K562 (cell line): ENCODE measurements around the gene SAMD3. TPM values are rescaled to one million over a fixed set of nuclear protein-coding genes. Genes with fewer than 3 reads are reported as not detected.

Experiments used
- ATAC-seq: fragments of 200-7000 bp; cut with Tn5 transposase; 3 replicates; pipeline ENCODE4 v1.9.1; 2020; ENCODE audit warnings: moderate library complexity
- BruUV-seq: library from RNA; stranded (reverse); fragments of 400-500 nt; replicated peaks from 2 replicates; lab custom pipeline; 2021; lab: Mats Ljungman, UMichigan
- CTCF ChIA-PET: fragments of 300-600 bp; formaldehyde crosslinking; extraction: SDS; loops from one replicate; lab custom pipeline; 2021; ENCODE audit warnings: low intra/inter-chr PET ratio; lab: Yijun Ruan, JAX
- POLR2A ChIA-PET: fragments of 300-600, 350-650 bp; sonication (Branson Sonifier 250); formaldehyde crosslinking; extraction: SDS; loops from one replicate; lab custom pipeline; 2021; ENCODE audit warnings: antibody characterized with exemption, inconsistent platforms; lab: Yijun Ruan, JAX
- DNase-seq, 4 experiments: peaks; one replicate each; pipeline versions ENCODE4 v3.0.0 to v3.0.0-alpha.2; 2011 to 2018; ENCODE audit warnings: low spot score in 3 of 4, mixed read lengths in 3 of 4; ENCODE audit errors: extremely low read depth in 1 of 4
- FAIRE-seq: peaks from 2 replicates; lab custom pipeline; 2011; peaks lifted over from hg19 to GRCh38; lab: Jason Lieb, UNC
- H2AFZ ChIP-seq: 2 replicates; pipeline ENCODE4 v1.6.0; 2011; ENCODE audit warnings: low read depth, low read length, control low read depth, inconsistent platforms
- H3K27ac ChIP-seq: fragments of 200-600 bp; 3 replicates; pipeline ENCODE4 v1.8.0; 2011; ENCODE audit warnings: low read depth, mild to moderate bottlenecking, control low read depth, inconsistent platforms, low read length, moderate library complexity, mixed read lengths; ENCODE audit errors: extremely low read depth
- H3K27me3 ChIP-seq, 2 experiments: fragments of 300-600 bp in 1 of 2; 2 replicates in 1 of 2; 3 replicates in 1 of 2; pipeline versions ENCODE4 v1.6.0 to v1.8.0; 2011; ENCODE audit warnings: inconsistent platforms in 2 of 2, low read length in 2 of 2, mild to moderate bottlenecking in 1 of 2, mixed read lengths in 1 of 2, moderate library complexity in 1 of 2; ENCODE audit not compliant: control insufficient read depth in 2 of 2, insufficient read depth in 2 of 2
- H3K36me3 ChIP-seq: fragments of 300-600 bp; 3 replicates; pipeline ENCODE4 v1.8.0; 2011; ENCODE audit warnings: mild to moderate bottlenecking, low read length, inconsistent platforms; ENCODE audit not compliant: control insufficient read depth, insufficient read depth
- H3K4me1 ChIP-seq, 2 experiments: fragments of 200-600 bp in 1 of 2; replicated peaks in 1 of 2; 2 replicates in 1 of 2; 3 replicates in 1 of 2; pipeline versions ENCODE4 v1.5.1 to v1.8.0; 2011; ENCODE audit warnings: inconsistent platforms in 2 of 2, low read length in 2 of 2, mild to moderate bottlenecking in 1 of 2, mixed read lengths in 1 of 2, moderate library complexity in 1 of 2; ENCODE audit not compliant: control insufficient read depth in 2 of 2, insufficient read depth in 2 of 2
- H3K4me2 ChIP-seq: 2 replicates; pipeline ENCODE4 v1.6.1; 2011; ENCODE audit warnings: low read length, control low read depth, inconsistent platforms, mixed read lengths; ENCODE audit not compliant: insufficient read depth
- H3K4me3 ChIP-seq: fragments of 200-600 bp; sonication (generic), shearing (Covaris generic); 2 replicates; pipeline ENCODE4 v1.5.1; 2016; ENCODE audit warnings: control low read depth, inconsistent platforms
- H3K79me2 ChIP-seq: fragments of 200-600 bp; 3 replicates; pipeline ENCODE4 v1.8.0; 2011; ENCODE audit warnings: low read length, inconsistent platforms; ENCODE audit not compliant: control insufficient read depth, insufficient read depth
- H3K9ac ChIP-seq, 2 experiments: 2 replicates each; pipeline versions ENCODE4 v1.6.0 to v1.6.1; 2011; ENCODE audit warnings: low read depth in 2 of 2, low read length in 2 of 2, control low read depth in 1 of 2, inconsistent platforms in 1 of 2, mild to moderate bottlenecking in 1 of 2, mixed read lengths in 1 of 2; ENCODE audit not compliant: insufficient read depth in 1 of 2
- H3K9me1 ChIP-seq: one replicate; pipeline ENCODE4 v1.6.0; 2011; ENCODE audit warnings: inconsistent platforms, mild to moderate bottlenecking, low read length, moderate library complexity; ENCODE audit not compliant: control insufficient read depth, insufficient read depth
- H3K9me3 ChIP-seq: replicated peaks from 2 replicates; pipeline ENCODE4 v1.5.1; 2011; ENCODE audit warnings: low read depth, low read length, inconsistent platforms; ENCODE audit not compliant: control insufficient read depth, insufficient read depth
- H4K20me1 ChIP-seq: replicated peaks from 2 replicates; pipeline ENCODE4 v1.6.1; 2011; ENCODE audit warnings: low read length, inconsistent platforms, mixed read lengths; ENCODE audit not compliant: control insufficient read depth, insufficient read depth
- BCL6 ChIP-seq: fragments of 250-450 bp; sonication (Bioruptor Pico); IDR thresholded peaks from 2 replicates; pipeline ENCODE4 v1.4.0; 2020
- BDP1 ChIP-seq: IDR thresholded peaks from 3 replicates; pipeline ENCODE4 v1.6.1; 2011; ENCODE audit not compliant: insufficient read length, insufficient read depth
- CREB3 ChIP-seq: fragments of 450-650 bp; conservative IDR thresholded peaks from 2 replicates; pipeline ENCODE4 v1.6.1; 2016; ENCODE audit warnings: missing genetic modification characterization, low read depth, mild to moderate bottlenecking, missing compliant biosample characterization, moderate library complexity
- HDAC6 ChIP-seq: IDR thresholded peaks from 2 replicates; pipeline ENCODE4 v1.6.1; 2012; ENCODE audit warnings: low read depth, mild to moderate bottlenecking, control low read depth, inconsistent platforms, low read length, moderate library complexity
- KAT8 ChIP-seq: fragments of 450-650 bp; IDR thresholded peaks from 2 replicates; pipeline ENCODE4 v1.6.1; 2016; ENCODE audit warnings: low read depth, mild to moderate bottlenecking
- PCBP2 ChIP-seq: fragments of 200-400 bp; formaldehyde crosslinking; IDR thresholded peaks from 2 replicates; pipeline ENCODE4 v1.6.1; 2018; ENCODE audit warnings: low read length, low read depth, mild to moderate bottlenecking, moderate library complexity; ENCODE audit not compliant: poor library complexity, severe bottlenecking
- SMAD4 ChIP-seq: fragments of 250-450 bp; sonication (Bioruptor Pico); conservative IDR thresholded peaks from 2 replicates; pipeline ENCODE4 v1.8.0; 2021; ENCODE audit warnings: inconsistent platforms, mild to moderate bottlenecking, moderate library complexity
- XRCC3 ChIP-seq: fragments of 450-650 bp; IDR thresholded peaks from 2 replicates; pipeline ENCODE4 v1.6.1; 2017; ENCODE audit warnings: mild to moderate bottlenecking, moderate library complexity
- ZNF512 ChIP-seq: IDR thresholded peaks from 2 replicates; pipeline ENCODE4 v1.6.1; 2016; ENCODE audit warnings: missing genetic modification characterization, missing compliant biosample characterization
- ZNF780A ChIP-seq: fragments of 250-450 bp; sonication (Bioruptor Pico); IDR thresholded peaks from 2 replicates; pipeline ENCODE4 v1.5.0; 2021; ENCODE audit warnings: mild to moderate bottlenecking
- ZNF785 ChIP-seq: fragments of 250-450 bp; sonication (Bioruptor Pico); IDR thresholded peaks from 2 replicates; pipeline ENCODE4 v1.4.0; 2020; ENCODE audit warnings: mild to moderate bottlenecking
- in situ Hi-C: fragments of 300-500 bp; cut with MboI; formaldehyde crosslinking; loops from 4 replicates; pipeline ENCODE4 v1.15.0; 2018; ENCODE audit warnings: inconsistent platforms, mixed read lengths
- intact Hi-C: fragments of 100-400 bp; cut with micrococcal nuclease; formaldehyde crosslinking; loops from 2 replicates; pipeline ENCODE4 v1.14.2; 2022
- polyA plus RNA-seq, 8 experiments: library from polyadenylated mRNA; depleted of rRNA in 4 of 8; stranded (reverse) in 5 of 8; unstranded in 3 of 8; fragments of >200 nt; fragmentation: Nextera tagmentation in 2 of 8; fragmentation: Illumina TruSeq in 1 of 8; extraction: Ambion mirVana in 2 of 8; extraction: Trizol in 1 of 8; gene quantifications; 2 replicates each; pipeline versions ENCODE4 v1.2.1 to v1.2.3, GENCODE V29; 2011 to 2014; ENCODE audit warnings: inconsistent platforms in 1 of 8, missing spikeins in 1 of 8
- total RNA-seq, 7 experiments: library from RNA; depleted of rRNA in 6 of 7; stranded (reverse); fragments of >200 nt in 6 of 7; fragmentation: Illumina TruSeq in 2 of 7; extraction: Trizol in 2 of 7; gene quantifications; 2 replicates each; pipeline versions ENCODE4 v1.2.1 to v1.2.3, GENCODE V29; 2011 to 2021; ENCODE audit warnings: low replicate concordance in 1 of 7

The SAMD3 gene
- total and polyA plus RNA-seq, 9 of the 15 experiments (the other 6 are each of a cell fraction or from before 2014, with no cell fraction given), result 0.03 to 0.21 (median 0.18) TPM; not detected in 5

- intact Hi-C loops, result no loop called here
Observed at GRCh38 chr6:130182466-130182865, 40.3 kb downstream of the SAMD3 start.

More at GRCh38 chr6:130182466-130182865, 40.3 kb downstream of the SAMD3 start:
- Histone ChIP-seq H3K4me1 (no peaks in the 10 kb centered on the region; a peak in 1 of 5 replicates), H2AFZ (no peak overlapping the region), H3K27ac (no peak overlapping the region), H3K4me2 (no peak overlapping the region), H3K9me3 (no peaks in the 10 kb centered on the region), H3K9ac (no peak overlapping the region), H4K20me1 (no peaks in the 10 kb centered on the region), H3K4me3 (no peak overlapping the region), H3K27me3 (no peaks in the 10 kb centered on the region; a peak in 1 of 5 replicates), H3K9me1 (no peaks in the 10 kb centered on the region), H3K79me2 (no peaks in the 10 kb centered on the region), H3K36me3 (no peaks in the 10 kb centered on the region)
- TF ChIP-seq CREB3, result no peak
- TF ChIP-seq PCBP2, result peak; percentile 41
- TF ChIP-seq HDAC6, result no peak
- no peak for TF ChIP-seq KAT8
- no peak for TF ChIP-seq BCL6 (CRISPR knock-in tag)
- TF ChIP-seq ZNF780A (CRISPR knock-in tag), result no peak
- TF ChIP-seq SMAD4, result no peak
- TF ChIP-seq BDP1, result no peak
- TF ChIP-seq ZNF512 (tag), result peak; percentile 69
- TF ChIP-seq XRCC3, result no peak
- no peak for TF ChIP-seq ZNF785 (CRISPR knock-in tag)
- FAIRE-seq, result no peak
- ChIA-PET CTCF (no interaction called here), POLR2A (no interaction called here)
- no TSS peak for BruUV-seq
- no peak for DNase-seq
- no peak for ATAC-seq
- in situ Hi-C loops, result no loop called here
